HG02763 (cell line): Measurements from ENCODE around the gene CASQ1.
A peak's percentile ranks its signal among the peaks of the same experiment; 100 is the strongest.

Experiments used
- ATAC-seq: cut with Tn5 transposase; IDR thresholded peaks from one replicate; pipeline ENCODE4 v1.9.1; 2021; ENCODE audit warnings: mild to moderate bottlenecking, moderate library complexity; ENCODE audit not compliant: unreplicated experiment

CASQ1 gene

DNA sequence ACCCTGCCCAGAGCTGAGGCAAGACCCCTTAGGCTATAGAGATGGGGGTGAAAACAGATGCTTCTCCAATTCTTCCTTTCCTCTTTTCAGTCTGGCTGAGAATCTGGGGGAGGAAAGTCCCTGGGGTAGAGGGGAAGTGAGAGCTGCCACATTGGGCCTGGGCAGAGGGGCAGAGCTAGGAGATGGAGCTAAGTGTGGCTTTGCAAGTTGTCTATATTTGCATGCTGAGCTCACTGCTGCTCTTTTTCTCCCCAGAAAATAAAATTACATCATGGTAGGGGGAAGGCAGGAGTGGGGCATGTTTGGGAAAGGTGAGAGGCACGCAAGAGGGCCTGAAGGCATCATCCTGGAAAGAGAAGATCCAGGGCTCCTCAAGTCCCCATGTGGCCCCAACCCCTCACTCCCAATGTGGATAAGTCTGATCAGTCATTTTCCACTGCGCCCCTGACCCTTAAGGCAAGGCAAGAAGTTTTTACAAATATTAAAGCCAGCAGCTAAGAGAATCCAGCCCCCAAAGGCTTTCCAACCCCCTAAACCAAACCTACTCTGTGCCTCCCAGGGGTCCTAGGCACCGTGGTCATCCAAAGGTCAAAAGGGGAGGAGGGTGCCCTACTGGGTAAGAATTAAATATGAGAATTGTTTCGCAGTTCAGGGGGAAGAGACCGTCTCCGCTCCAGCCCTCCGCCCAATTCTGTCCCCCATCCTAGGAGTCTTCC lies 14.3 kb downstream of the CASQ1 start:
- ATAC-seq: peak; percentile 69

DNA sequence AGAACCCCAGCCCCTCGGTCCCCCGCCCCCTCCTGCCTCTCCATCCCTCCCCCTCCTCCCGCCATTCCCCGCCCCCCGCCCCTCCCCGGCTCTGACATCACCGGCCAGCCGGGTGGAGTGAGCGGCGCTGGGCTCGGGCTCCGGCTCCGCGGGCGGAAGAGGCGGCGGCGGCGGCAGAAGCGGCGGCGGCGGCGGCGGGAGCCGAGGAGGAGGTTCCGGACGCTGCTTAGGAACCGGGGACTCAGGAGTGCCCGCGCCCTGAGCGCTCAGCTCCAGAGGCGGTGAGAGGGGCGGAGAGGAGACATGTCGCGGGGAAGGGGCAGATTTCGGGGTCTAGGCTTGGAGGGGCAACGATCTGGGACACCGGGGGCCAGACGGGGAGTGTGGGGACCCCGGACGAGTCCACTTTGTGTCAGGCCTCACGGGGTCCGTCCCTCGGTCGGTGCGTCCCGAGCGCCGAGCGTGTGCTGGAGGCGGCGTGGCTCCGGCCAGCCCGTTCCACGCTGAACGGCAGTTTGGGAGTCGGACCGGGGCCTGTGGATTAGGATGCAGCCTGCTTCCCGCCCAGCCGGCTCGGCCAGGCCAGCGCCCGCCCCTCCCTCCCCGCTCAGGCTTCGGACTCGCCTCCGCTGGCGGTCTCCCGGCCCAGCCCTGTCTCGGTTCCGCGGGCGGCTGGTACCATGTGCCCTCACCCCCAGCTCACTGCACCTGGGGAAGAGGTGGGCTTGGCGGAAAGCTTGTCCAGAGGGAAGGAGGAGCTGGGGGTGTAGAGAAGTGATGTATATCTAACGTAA lies 15.1 kb downstream of the CASQ1 start, which contains the start of gene PEA15:
TSS of gene PEA15 (plus strand) at position 143 of the 794 bp plus-strand sequence. CDS start 6,161 bp downstream, outside the sequence.
- ATAC-seq: peak; percentile 40

DNA sequence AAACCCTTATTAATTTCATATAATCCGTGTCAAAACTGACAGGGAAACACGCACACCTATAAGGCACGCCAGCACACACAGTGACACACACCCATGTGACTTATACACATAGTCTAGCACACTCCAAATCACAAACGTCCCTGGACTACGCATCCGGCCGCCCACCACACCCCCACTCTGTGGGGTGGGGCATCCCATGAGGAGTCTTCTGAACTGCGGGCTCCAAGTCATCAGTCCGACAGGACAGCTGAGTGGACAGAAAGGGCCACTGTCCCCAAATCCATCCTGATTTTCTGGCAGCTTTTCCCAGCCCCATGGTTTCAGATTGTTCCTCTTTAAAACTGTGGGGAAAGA lies 15.6 kb downstream of the CASQ1 start:
- no peak for ATAC-seq

DNA sequence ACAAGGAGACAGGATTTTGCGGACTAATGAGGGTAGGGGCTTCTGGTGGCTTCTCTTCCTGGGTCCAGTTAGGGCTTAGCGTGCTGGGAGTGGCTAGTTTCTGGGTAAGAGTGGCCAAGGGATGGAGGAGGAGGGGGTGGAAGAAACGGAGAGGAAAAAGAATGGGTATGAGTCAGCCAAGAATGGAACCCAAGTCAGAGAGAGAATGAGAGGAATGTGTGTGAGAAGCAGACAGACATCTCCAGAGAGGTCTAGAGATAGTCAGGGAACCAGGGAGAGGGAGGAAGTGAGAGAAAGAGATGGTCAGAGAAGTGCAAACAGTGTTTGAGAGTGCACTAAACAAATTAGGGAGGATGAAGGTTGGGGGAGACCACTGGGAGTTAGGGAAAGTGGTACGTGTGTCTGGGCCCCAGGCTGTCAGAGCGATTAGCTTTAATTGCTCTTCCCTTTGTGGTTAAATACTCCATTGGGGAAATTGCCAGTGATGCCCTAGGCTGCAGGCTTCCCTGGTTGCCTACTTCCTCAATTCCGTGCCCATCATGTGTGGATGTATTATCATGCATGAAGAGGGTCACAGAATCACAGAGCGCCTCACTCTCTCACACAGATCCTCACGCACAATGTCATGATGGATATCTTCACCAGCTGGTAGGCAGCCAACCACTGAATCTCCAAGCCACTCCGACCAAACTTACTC lies 16.2 kb downstream of the CASQ1 start:
- ATAC-seq: no peak

DNA sequence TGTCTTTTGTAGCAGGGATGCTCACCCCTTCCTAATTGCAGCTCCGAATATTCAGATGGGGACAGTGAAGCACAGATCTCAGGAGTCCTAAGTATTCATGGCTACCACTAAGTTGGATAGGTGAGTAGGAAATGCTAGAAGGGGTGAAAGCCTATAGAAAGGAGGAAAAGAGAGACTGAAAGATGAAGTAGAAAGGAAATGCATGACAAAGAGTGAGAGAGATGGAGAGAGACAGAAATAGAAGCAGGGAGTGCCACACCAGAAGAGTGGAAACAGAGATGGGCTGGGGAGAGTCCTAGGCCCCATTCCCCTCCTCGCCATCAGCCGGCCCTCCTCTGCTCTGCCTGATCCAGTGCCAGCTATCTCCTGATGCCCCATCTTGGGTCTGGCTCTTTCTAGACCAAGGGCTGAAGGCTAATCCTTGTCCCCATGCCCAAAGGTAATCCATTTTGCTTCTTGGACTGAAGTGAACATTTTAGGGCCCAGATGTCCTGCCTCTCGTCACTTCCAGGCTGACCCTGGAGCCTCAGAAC lies 16.8 kb downstream of the CASQ1 start:
- no peak for ATAC-seq

DNA sequence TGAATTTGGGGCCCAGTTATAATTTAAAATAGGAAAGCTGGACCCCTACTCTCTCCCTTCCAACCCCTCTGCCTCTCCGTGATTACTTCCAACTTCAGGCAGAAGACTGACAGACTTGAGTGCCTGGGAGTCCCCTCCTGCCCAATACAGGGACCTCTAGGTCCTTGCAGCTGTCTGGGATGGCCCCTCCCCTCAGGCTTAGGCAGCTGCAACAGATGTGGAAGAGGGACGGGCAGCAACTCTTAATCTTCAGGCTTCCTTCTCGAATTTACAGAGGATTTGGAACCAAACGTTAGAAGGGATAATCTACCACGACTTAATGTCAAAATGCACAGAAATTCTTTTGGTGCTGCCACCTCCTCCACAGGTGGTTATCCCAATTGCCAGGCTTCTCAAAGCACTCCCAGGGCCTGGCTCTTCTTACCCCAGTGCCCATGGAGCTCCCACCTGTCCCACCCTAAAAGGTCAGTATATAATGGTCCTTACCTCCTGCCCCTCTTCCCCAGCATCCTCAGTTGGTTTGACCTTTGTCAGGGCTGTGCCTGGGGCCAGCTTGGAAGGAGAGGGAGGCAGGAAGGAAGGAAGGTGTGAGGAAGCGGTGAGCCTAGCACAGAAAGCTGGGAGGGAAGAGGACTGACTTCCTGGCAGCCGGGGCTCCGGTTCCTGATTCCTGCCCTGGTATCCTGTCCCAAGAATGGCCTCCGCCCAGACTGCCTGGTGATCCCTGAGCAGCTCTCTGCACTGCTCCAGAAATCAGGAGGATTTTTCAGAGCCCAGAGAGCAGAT lies 17.6 kb downstream of the CASQ1 start:
- no peak for ATAC-seq

DNA sequence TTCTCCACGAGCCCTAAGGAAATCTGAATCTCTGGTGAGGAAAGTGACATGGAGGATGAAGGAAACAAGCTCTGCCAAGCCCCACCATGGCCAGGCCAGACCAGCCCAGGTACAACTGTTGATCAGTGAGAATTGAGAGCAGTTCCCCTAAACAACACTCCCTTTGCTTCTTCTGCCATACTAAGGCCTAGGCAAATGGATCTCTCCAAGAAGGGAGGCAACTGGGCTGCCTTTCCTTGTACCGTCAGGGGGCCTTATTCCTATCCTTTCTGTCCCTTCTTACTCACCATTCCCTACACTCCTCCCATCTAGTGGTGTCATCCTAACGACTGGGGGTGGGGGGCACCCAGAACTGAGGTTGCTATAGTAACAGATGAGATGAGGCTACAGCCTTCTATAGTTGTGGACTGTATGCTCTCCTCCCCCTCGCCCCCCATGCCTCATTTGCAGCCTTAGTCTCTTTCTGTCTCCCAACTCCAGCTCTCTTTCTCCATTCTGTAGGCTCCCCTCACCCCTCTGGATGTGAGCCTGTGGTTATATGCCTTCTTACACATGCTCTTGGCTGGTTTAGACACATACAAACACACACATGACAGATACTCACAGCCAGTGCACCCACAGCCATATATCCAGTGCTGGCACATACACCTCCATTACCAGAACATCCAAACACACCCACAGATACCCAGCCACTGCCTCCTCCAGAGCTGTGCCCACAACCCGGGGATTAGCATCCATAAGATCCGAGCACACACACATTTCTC lies 18.4 kb downstream of the CASQ1 start:
- no peak for ATAC-seq

DNA sequence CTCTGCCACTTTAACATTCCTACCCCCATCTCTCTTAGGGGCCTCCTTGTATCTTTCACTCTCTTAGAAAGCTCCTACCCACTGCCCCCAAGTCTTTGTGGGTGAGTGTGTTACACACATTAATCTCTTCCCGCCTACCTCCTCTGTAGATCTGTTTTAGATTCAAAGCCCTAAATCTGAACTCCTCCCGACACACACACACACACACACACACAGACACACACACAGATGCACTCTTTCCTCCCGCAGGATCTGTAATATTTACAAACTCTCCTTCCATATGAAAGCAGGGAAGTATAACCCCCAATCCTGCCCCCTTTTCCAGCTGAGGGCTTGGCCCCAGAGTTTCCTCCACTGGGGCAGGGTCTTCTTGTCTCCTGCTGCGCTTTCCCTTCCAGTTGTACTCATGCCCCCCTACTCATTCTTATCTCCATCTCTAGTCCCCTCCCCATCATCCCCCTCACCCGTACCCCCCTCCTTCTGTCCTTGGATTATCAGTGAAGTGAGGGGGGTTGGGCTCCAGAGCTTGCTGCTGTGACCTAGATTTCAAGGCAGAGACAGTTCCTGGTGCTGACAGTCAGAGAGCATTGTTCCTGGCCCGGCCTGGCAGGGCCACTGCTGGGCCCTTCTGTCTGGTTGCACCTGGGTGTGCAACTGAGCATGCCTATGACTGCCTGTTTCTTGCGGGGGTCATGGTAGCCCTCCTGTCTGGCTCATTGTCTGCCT lies 19.1 kb downstream of the CASQ1 start:
- no peak for ATAC-seq

DNA sequence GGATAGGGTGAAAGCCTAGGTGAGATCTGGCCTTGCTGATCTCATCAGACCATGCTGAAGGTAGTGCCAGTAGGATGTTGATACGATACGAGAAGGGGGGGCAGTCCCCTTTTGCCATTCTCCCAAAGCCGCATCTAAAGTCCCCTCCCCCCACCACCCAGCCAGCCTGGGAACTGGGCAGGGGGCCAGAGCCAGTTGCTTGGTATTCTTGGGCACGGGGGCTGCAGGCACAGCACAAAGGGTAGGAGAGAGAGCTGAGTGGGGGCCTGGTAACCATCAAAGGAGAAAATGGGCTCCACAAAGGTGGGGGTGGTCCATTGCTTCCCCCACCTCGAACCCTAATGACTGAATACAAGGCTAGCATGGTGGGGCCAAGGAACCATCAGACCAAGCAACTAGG lies 20.2 kb downstream of the CASQ1 start:
- no peak for ATAC-seq

DNA sequence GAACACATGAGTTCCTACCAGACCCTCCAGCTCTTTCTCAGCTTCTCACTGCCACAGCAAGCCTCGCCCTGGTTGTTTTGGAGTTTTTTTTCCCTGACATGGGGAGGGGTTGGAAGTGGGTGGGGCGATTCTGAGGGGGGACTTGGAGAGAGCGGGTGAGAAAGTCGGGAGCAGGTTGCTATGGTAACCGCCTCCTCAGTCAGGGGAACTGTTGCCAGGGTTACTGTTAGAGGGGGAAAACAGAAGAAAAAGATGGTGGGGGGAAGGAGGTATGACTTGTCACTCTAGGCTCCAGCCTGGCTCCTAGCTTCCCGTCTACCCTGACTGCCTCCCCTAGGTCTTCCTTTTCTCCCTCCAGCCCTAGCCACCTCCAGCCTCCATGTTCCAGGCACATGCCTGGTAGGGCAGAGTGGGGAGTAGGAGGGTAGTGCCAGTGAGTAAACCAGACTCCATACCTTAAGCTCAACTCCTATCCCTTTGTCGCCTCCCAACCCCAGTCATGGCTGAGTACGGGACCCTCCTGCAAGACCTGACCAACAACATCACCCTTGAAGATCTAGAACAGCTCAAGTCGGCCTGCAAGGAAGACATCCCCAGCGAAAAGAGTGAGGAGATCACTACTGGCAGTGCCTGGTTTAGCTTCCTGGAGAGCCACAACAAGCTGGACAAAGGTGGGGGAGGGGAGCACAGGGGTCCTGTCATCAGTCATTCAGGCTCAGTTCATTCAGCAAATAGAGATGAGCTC lies 20.8 kb downstream of the CASQ1 start:
- no peak for ATAC-seq

DNA sequence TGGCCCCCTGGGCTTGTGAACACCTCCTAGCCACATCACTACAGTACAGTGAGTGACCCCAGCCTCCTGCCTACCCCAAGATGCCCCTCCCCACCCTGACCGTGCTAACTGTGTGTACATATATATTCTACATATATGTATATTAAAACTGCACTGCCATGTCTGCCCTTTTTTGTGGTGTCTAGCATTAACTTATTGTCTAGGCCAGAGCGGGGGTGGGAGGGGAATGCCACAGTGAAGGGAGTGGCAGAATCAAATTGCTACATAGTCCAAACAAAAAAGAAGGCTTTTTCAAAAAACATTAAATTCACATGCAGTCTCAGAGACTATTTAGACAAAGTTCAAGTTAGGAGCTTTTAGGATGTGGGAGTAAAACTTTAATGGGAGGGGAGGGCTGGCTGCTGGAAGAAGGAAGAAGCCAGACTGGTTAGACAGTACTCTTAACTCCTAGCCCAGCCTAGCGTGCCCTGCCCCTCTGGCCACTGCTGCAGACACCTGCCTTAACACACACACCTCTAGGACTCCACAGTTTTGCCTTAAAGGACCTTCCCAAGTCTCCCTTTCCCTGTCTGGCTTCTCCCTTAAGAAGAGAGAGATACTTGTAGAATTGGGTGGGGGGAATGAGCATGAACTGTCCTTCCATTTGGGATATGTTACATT lies 24.2 kb downstream of the CASQ1 start:
- no peak for ATAC-seq

DNA sequence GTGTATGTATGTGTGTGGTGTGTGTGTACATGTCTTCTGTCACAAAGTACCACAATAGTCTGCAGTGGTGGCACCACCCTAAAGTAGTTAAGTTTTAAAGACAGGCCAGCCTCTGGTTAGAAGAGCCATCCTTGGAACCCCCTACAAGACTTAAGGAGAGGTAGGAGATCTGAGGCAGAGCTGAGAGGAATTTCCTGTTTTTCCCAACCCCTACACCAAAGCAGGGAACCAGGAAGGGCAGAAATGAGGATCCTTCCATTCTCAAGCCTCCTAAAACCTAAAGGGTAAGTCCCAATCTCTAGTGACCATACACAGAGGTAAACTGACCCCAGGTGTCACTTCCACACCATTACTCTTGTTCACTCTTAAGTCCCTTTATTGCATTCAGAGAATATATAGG lies 25.9 kb downstream of the CASQ1 start:
- ATAC-seq: no peak

DNA sequence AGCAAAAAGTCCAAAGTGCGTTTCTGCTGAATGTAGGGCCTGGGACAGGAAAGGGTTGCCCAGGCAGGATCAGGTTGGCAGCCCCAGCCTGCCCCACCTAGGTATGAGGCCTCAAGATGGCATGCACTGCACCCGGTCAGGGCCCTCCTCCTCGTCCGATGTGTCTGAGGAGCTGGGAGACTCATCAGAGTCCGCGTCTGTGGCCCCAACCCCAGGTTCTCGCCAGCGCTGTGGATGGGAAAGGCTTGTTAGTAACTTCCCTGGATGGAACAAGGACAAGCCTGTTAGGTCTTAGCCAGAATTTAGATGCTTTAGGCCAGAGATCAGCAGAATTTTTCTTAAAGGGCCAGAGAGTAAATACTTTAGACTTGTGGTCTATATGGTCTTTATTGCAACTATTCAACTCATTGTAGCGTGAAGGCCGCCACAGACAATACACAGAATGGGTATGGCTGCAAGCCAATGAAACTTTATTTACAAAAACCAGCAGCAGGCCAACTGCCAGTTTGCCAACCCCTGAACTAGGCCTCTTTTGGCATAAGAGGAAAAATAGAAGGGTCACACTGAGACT lies 27.2 kb downstream of the CASQ1 start:
- ATAC-seq: no peak

DNA sequence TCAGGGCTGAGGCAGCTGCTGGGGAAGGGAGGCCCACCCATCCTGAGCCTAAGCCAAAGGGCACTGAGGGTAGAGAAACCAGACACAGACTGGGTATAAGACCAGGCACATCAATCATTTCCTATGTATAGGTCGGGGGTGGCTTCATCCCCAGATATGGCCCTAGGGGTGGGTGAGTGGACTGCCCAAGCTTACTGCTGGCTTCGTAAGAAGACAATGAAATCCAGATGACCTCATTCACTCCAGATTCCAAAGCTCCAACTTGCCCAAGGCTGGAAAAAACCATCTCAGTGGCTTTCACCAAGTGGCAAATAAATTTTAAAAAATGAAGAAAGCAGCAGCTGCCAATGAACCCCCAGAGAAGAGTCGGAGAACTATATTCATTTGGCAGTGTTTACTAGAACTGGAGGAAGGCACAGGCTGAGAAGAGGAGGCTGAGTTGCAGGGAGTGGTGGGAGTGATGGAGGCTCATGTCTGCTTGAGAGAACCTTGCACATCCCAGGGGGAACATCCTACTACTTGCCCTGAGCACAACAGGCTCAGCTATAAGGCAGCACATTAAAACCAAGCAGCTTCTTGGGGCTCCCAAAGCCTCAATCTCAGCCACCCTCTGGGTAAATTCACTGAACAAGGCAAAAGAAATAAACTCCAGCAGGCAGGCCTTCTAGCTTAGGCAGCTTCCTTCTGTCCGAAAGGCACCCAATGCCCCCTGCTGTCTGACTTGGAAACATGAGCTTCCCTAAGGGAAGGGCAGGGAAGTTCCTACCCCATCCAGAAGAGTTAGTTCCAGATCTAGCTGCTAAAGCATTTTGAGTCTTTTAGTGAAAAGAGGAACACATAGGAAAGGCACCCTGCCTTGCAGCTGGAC lies 28.9 kb downstream of the CASQ1 start:
- no peak for ATAC-seq

DNA sequence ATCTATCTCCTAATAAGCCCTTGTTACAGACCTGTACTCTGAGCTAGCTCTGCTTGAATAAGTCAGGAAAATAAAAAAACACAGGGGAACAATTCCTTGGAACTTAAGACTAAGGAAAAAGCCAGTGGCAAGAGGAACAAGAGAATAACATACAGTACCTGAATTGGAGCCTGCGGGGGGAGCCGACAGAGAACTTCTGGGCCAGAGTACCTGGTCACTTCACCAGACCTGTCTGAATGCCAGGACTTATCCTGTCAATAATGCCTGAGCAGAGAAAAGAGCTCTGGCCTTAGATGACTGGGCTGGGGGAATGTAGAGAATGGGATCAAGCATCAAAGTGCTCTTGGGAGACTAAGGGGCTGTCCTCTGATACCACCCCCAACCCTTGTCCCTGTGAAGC lies 29.9 kb downstream of the CASQ1 start:
- no peak for ATAC-seq

DNA sequence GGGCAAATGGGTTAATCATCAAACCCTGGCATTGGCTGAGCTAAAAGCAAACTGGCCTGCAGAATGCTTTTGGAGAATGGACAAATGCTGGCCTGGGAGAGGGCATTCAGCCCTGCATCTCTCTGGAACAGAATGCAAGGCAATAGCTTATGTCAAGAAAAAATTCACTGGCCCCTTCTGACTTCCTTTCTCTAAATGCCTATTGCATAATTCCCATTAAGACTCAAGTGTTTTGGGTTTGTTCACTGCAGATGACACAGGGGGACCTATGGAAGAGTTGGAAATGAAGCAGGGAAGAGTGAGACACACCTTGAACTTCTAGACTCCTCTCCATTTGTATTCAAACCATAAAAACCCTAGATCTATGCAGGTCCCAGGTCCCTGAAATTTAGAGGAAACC lies 30.7 kb downstream of the CASQ1 start:
- ATAC-seq: no peak

DNA sequence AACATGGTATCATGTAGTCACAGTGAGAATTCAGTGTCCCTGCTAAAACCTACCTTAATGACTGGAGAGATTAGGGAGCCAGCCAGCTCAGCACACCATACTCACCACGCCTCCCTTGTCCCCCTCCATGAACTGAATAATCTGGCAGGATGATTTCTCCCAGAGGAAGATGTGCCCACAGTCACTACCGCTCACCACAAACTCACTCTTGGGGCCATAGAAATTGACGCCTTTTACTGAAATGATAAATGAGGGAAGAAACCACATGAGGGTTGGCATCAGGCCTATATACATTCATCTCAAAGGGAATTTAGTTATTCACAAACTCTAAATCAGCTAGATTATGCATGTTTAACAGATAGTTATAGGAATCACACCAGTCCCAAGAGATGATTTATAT lies 32.2 kb downstream of the CASQ1 start:
- ATAC-seq: no peak
